ENCODE results near the gene PHKG2. TPM values are rescaled to one million over a fixed set of nuclear protein-coding genes. Genes with fewer than 3 reads are reported as not detected.
A peak's percentile ranks its signal among the peaks of the same experiment; 100 is the strongest.

PHKG2 gene
- total RNA-seq, 1 donor from 2014 or later: 26.0 TPM

DNA sequence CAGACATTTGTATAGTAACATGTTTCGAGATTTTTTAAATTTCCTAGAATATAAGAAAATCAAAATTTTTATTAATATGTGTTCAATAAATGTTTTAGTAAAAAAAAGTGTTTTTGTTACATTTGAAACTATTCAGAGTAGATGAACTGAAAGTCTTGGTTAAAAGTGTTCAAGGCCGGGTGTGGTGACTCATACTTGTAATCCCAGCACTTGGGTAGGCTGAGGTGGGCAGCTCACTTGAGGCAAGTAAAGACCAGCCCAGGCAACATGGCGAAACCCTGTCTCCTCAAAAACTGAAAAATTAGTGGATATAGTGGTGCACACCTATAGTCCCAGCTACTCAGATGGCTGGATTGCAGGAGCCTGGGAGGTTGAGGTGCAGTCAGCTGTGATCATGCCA lies 16.8 kb upstream of the PHKG2 start:
- ATAC-seq (no peak), DNase-seq (no peak)
- intact Hi-C loops (cut with DNase I): no loop called here
- Histone ChIP-seq H3K27ac (no peak overlapping the region), H3K36me3 (peaks cover 98% of the 10 kb centered on the region), H3K27me3 (no peaks in the 10 kb centered on the region), H3K4me1 (no peaks in the 10 kb centered on the region), H3K4me3 (no peak overlapping the region), H3K9me3 (no peaks in the 10 kb centered on the region)
- TF ChIP-seq, protein P1, sequence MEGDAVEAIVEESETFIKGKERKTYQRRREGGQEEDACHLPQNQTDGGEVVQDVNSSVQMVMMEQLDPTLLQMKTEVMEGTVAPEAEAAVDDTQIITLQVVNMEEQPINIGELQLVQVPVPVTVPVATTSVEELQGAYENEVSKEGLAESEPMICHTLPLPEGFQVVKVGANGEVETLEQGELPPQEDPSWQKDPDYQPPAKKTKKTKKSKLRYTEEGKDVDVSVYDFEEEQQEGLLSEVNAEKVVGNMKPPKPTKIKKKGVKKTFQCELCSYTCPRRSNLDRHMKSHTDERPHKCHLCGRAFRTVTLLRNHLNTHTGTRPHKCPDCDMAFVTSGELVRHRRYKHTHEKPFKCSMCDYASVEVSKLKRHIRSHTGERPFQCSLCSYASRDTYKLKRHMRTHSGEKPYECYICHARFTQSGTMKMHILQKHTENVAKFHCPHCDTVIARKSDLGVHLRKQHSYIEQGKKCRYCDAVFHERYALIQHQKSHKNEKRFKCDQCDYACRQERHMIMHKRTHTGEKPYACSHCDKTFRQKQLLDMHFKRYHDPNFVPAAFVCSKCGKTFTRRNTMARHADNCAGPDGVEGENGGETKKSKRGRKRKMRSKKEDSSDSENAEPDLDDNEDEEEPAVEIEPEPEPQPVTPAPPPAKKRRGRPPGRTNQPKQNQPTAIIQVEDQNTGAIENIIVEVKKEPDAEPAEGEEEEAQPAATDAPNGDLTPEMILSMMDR (IDR thresholded peaks at IDR 0.05): no peak

DNA sequence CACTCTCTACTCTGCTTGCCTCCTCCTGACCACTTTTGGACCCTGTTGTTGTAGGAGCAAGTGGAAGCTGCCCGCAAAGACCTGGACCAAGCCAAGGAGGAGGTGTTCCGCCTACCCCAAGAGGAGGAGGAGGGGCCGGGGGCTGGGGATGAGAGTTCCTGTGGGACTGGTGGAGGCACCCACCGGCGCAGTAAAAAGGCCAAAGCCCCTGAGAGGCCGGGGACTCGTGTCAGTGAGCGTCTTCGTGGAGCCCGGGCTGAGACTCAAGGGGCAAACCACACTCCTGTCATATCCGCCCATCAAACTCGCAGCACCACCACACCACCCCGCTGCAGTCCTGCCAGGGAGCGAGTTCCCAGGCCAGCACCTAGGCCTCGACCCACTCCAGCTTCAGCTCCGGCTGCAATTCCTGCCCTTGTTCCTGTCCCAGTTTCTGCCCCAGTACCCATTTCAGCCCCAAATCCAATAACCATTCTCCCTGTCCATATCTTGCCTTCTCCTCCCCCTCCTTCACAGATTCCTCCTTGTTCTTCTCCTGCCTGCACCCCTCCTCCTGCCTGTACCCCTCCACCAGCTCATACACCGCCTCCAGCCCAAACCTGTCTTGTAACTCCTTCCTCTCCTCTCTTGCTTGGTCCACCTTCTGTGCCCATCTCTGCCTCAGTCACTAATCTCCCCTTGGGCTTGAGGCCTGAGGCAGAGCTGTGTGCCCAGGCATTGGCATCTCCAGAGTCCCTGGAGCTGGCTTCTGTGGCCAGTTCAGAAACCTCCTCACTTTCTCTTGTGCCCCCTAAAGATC lies 11.0 kb upstream of the PHKG2 start:
- intact Hi-C loops (cut with DNase I): no loop called here
- ATAC-seq (no peak), DNase-seq (no peak)
- H3K27ac ChIP-seq: no peak overlapping the region
- H3K27me3 ChIP-seq: no peaks in the 10 kb centered on the region
- TF ChIP-seq, protein P1 (IDR thresholded peaks at IDR 0.05): no peak
- peaks cover 15% of the 10 kb centered on the region for H3K4me1 ChIP-seq
- H3K4me3 ChIP-seq: no peak overlapping the region
- H3K36me3 ChIP-seq: peaks cover 78% of the 10 kb centered on the region
- no peaks in the 10 kb centered on the region for H3K9me3 ChIP-seq

DNA sequence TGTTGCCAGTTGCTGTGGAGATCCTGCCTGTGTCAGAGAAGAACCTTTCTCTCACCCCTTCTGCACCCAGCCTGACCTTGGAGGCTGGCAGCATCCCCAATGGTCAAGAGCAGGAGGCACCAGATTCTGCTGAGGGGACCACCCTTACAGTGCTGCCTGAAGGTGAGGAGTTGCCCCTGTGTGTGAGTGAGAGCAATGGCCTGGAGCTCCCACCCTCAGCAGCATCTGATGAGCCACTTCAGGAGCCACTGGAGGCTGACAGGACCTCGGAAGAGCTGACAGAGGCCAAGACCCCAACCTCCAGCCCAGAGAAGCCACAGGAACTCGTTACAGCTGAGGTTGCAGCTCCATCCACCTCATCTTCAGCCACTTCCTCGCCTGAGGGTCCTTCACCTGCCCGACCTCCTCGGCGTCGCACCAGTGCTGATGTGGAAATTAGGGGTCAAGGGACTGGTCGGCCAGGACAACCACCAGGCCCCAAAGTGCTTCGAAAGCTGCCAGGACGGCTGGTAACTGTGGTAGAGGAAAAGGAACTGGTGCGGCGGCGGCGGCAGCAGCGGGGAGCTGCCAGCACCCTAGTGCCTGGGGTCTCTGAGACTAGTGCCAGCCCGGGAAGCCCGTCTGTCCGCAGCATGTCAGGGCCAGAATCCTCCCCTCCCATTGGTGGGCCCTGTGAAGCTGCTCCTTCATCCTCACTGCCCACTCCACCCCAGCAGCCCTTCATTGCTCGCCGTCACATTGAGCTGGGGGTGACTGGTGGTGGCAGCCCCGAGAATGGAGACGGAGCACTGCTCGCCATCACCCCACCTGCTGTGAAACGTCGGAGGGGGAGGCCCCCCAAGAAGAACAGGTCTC lies 10.2 kb upstream of the PHKG2 start:
- no peaks in the 10 kb centered on the region for H3K9me3 ChIP-seq
- H3K27ac ChIP-seq: no peak overlapping the region
- H3K27me3 ChIP-seq: no peaks in the 10 kb centered on the region
- H3K36me3 ChIP-seq: peaks cover 78% of the 10 kb centered on the region
- DNase-seq (no peak), ATAC-seq (no peak)
- intact Hi-C loops (cut with DNase I): no loop called here
- H3K4me3 ChIP-seq: no peak overlapping the region
- TF ChIP-seq, protein P1 (IDR thresholded peaks at IDR 0.05): no peak
- H3K4me1 ChIP-seq: peaks cover 15% of the 10 kb centered on the region

DNA sequence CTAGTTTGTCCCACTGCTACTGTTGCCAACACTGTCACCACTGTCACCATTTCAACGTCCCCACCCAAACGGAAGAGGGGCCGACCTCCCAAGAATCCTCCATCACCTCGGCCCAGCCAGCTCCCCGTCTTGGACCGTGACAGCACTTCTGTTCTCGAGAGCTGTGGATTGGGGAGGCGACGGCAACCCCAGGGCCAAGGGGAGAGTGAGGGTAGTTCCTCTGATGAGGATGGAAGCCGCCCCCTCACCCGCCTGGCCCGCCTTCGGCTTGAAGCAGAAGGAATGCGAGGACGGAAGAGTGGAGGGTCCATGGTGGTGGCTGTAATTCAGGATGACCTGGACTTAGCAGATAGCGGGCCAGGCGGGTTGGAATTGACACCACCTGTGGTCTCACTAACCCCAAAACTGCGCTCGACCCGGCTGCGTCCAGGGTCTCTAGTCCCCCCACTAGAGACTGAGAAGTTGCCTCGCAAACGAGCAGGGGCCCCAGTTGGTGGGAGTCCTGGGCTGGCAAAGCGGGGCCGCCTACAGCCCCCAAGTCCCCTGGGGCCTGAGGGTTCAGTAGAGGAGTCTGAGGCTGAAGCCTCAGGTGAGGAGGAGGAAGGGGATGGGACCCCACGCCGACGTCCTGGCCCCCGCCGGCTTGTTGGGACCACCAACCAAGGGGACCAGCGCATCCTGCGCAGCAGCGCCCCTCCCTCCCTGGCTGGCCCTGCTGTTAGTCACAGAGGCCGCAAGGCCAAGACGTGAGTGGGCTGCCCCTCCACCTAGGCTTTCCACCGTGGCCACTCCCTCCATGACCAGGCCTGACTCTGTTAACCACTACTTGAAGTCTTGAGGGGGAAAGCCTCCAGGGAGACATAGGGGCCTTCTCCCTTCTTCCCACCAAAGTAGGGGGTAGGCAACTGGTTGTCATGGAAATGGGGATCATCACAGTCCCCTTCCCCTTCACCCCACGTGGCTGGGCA lies 9.0 kb upstream of the PHKG2 start:
- Histone ChIP-seq H3K4me3 (no peak overlapping the region), H3K36me3 (peaks cover 77% of the 10 kb centered on the region), H3K27me3 (no peaks in the 10 kb centered on the region), H3K9me3 (no peaks in the 10 kb centered on the region), H3K27ac (peak overlapping the region; percentile 80), H3K4me1 (peaks cover 15% of the 10 kb centered on the region)
- ATAC-seq (no peak), DNase-seq (no peak)
- TF ChIP-seq, protein P1 (IDR thresholded peaks at IDR 0.05): no peak
- intact Hi-C loops (cut with DNase I): no loop called here

Data from upper lobe of right lung (tissue), 1 donor.